ENCODE results near the gene INCA1.

Gene INCA1

DNA sequence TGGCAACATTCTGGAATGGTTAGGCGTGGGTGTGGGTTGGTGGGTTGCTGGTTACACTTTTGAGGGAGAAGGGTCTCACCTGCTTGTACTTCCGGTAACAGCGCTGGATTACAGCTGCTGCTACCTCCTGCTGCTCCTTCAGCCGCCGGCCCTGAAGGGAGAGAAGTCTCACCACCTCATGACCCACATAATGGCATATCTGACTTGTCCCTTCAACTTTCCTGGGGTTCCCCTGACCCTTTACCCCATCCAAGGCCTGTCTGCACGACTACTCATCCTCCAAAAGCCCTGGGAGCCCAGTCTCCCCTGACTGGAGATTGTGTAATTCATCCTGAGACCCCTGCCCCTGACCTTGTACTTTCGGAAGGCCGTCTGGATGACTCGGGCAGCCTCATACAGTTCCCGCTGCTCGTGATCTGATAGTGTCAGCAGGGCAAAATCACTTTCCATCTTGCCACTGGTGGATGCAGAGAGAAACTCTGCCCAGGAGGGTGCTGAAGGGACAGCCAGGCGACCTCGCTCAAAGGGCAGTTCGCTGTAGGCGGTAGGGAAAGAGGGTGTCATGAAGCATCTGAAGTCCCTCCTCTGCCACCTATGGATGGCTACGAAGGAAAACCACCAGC, 27.7 kb downstream of the INCA1 start:
- Histone ChIP-seq H3K27me3 (ENCODE audit: insufficient read depth, low read length, poor library complexity) (no peaks in the 10 kb centered on the region), H3K27ac (ENCODE audit: low read length) (peak overlapping the region; percentile 53; the same call in 1 of the 2 replicates), H3K9ac (ENCODE audit: low read depth, low read length) (peak overlapping the region; percentile 87; the same call in 1 of the 2 replicates), H3K9me3 (ENCODE audit: insufficient read depth, low read length, severe bottlenecking) (no peaks in the 10 kb centered on the region), H3K4me1 (ENCODE audit: insufficient read depth, low read length) (peaks cover 32% of the 10 kb centered on the region), H3K36me3 (ENCODE audit: insufficient read depth, low read length) (peaks cover 58% of the 10 kb centered on the region), H3K4me3 (ENCODE audit: low read depth in 1 of 2, low read length in 2 of 2) (no peak overlapping the region), H2AFZ (ENCODE audit: low read depth, low read length) (no peak overlapping the region), H3K79me2 (ENCODE audit: insufficient read depth, low read length) (peaks cover 35% of the 10 kb centered on the region), H4K20me1 (ENCODE audit: insufficient read depth, low read length) (peaks cover 4% of the 10 kb centered on the region), H3K4me2 (ENCODE audit: insufficient read depth, low read length) (peak overlapping the region; percentile 99)
- ATAC-seq (ENCODE audit: insufficient read depth, low read depth) (no peak), DNase-seq (no peak)
- TF ChIP-seq, protein P1, sequence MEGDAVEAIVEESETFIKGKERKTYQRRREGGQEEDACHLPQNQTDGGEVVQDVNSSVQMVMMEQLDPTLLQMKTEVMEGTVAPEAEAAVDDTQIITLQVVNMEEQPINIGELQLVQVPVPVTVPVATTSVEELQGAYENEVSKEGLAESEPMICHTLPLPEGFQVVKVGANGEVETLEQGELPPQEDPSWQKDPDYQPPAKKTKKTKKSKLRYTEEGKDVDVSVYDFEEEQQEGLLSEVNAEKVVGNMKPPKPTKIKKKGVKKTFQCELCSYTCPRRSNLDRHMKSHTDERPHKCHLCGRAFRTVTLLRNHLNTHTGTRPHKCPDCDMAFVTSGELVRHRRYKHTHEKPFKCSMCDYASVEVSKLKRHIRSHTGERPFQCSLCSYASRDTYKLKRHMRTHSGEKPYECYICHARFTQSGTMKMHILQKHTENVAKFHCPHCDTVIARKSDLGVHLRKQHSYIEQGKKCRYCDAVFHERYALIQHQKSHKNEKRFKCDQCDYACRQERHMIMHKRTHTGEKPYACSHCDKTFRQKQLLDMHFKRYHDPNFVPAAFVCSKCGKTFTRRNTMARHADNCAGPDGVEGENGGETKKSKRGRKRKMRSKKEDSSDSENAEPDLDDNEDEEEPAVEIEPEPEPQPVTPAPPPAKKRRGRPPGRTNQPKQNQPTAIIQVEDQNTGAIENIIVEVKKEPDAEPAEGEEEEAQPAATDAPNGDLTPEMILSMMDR (IDR thresholded peaks at IDR 0.05; ENCODE audit: borderline replicate concordance, extremely low read depth, low read length, poor library complexity, severe bottlenecking), result no peak
- no peak for TF ChIP-seq EZH2 (IDR thresholded peaks at IDR 0.05; ENCODE audit: borderline replicate concordance, low read depth, low read length, severe bottlenecking)

GRCh38 chr17:4969047-4969550, 28.2 kb downstream of the INCA1 start:
- peaks cover 4% of the 10 kb centered on the region for H4K20me1 ChIP-seq (ENCODE audit: insufficient read depth, low read length)
- peaks cover 53% of the 10 kb centered on the region for H3K36me3 ChIP-seq (ENCODE audit: insufficient read depth, low read length)
- H3K27ac ChIP-seq (ENCODE audit: low read length), result peak overlapping the region; percentile 92
- no peaks in the 10 kb centered on the region for H3K9me3 ChIP-seq (ENCODE audit: insufficient read depth, low read length, severe bottlenecking)
- peak overlapping the region; percentile 87 for H3K9ac ChIP-seq (ENCODE audit: low read depth, low read length)
- no peaks in the 10 kb centered on the region for H3K27me3 ChIP-seq (ENCODE audit: insufficient read depth, low read length, poor library complexity)
- no peak for DNase-seq
- peaks cover 32% of the 10 kb centered on the region for H3K4me1 ChIP-seq (ENCODE audit: insufficient read depth, low read length)
- no peak for ATAC-seq (ENCODE audit: insufficient read depth, low read depth)
- peaks cover 35% of the 10 kb centered on the region for H3K79me2 ChIP-seq (ENCODE audit: insufficient read depth, low read length)
- H3K4me2 ChIP-seq (ENCODE audit: insufficient read depth, low read length), result peak overlapping the region; percentile 99
- H2AFZ ChIP-seq (ENCODE audit: low read depth, low read length), result no peak overlapping the region
- TF ChIP-seq EZH2 (IDR thresholded peaks at IDR 0.05; ENCODE audit: borderline replicate concordance, low read depth, low read length, severe bottlenecking), result no peak
- TF ChIP-seq, protein P1 (IDR thresholded peaks at IDR 0.05; ENCODE audit: borderline replicate concordance, extremely low read depth, low read length, poor library complexity, severe bottlenecking), result no peak
- H3K4me3 ChIP-seq (ENCODE audit: low read depth in 1 of 2, low read length in 2 of 2), result peak overlapping the region in 1 of 2 experiments; percentile 87; a peak in 3 of 4 replicates

DNA sequence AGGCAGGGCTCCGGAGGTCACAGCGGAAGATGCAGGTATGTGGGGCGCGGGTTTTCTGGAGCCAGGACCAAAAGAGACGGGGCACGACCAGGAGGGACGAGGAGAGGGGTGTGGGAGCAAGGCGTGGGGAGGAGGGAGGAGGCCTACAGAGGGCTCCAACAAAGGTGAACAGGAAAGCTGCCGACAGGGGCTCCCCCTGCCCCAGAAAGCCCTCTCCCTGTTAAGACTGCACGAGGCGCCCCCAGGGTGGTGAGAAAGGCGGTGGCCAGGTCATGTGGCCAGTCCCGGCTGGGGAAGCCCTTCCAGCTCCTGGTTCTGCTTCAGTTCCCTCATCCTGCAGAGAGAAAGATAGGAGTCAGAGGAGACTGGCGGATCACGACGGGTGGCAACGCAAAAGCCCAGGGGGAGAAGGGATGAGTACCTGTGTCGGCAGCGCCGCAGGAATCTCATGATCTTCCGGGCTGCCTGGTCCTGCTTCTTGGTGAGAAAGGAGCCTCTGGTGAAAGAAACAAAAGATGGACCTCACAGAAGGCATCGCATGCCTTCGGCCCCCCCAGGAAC, 28.8 kb downstream of the INCA1 start:
- Histone ChIP-seq H3K4me1 (ENCODE audit: insufficient read depth, low read length) (peaks cover 32% of the 10 kb centered on the region), H3K4me2 (ENCODE audit: insufficient read depth, low read length) (peak overlapping the region; percentile 99), H3K9ac (ENCODE audit: low read depth, low read length) (peak overlapping the region; percentile 87), H3K79me2 (ENCODE audit: insufficient read depth, low read length) (peaks cover 39% of the 10 kb centered on the region), H2AFZ (ENCODE audit: low read depth, low read length) (peak overlapping the region; percentile 83), H3K27ac (ENCODE audit: low read length) (peak overlapping the region; percentile 92), H3K9me3 (ENCODE audit: insufficient read depth, low read length, severe bottlenecking) (no peaks in the 10 kb centered on the region), H3K4me3 (ENCODE audit: low read depth in 1 of 2, low read length in 2 of 2) (peak overlapping the region; percentile 29 to 87), H3K36me3 (ENCODE audit: insufficient read depth, low read length) (peaks cover 47% of the 10 kb centered on the region), H3K27me3 (ENCODE audit: insufficient read depth, low read length, poor library complexity) (no peaks in the 10 kb centered on the region), H4K20me1 (ENCODE audit: insufficient read depth, low read length) (peaks cover 4% of the 10 kb centered on the region)
- no peak for ATAC-seq (ENCODE audit: insufficient read depth, low read depth)
- no peak for TF ChIP-seq EZH2 (IDR thresholded peaks at IDR 0.05; ENCODE audit: borderline replicate concordance, low read depth, low read length, severe bottlenecking)
- TF ChIP-seq, protein P1 (IDR thresholded peaks at IDR 0.05; ENCODE audit: borderline replicate concordance, extremely low read depth, low read length, poor library complexity, severe bottlenecking), result no peak
- DNase-seq, result no peak

Measured in DND-41 (cell line).